ENCODE measurements around the gene NOC4L. TPM values are rescaled to one million over a fixed set of nuclear protein-coding genes. Genes with fewer than 3 reads are reported as not detected.

NOC4L gene
- total RNA-seq, 1 donor from 2014 or later, result 16.5 TPM

- H3K9me3 ChIP-seq, result no peaks in the 10 kb centered on the region
- TF ChIP-seq CTCF (IDR thresholded peaks at IDR 0.05), result no peak
- DNase-seq (no peak), ATAC-seq (no peak)
- no peaks in the 10 kb centered on the region for H3K4me1 ChIP-seq
- intact Hi-C loops (cut with DNase I), result no loop called here
- no peaks in the 10 kb centered on the region for H3K27me3 ChIP-seq
- no peak overlapping the region for H3K27ac ChIP-seq
- no peak overlapping the region for H3K4me3 ChIP-seq
- peaks cover 66% of the 10 kb centered on the region for H3K36me3 ChIP-seq
Measured at GRCh38 chr12:132110677-132111076, 33.6 kb upstream of the NOC4L start.

- intact Hi-C loops (cut with DNase I), result no loop called here
- Histone ChIP-seq H3K9me3 (no peaks in the 10 kb centered on the region), H3K4me1 (no peaks in the 10 kb centered on the region), H3K36me3 (peaks cover 73% of the 10 kb centered on the region), H3K27ac (no peak overlapping the region), H3K27me3 (no peaks in the 10 kb centered on the region), H3K4me3 (no peak overlapping the region)
- TF ChIP-seq CTCF (IDR thresholded peaks at IDR 0.05), result no peak
- no peak for ATAC-seq
- no peak for DNase-seq
Measured at GRCh38 chr12:132111654-132112304, 32.5 kb upstream of the NOC4L start.

- Histone ChIP-seq H3K4me3 (no peak overlapping the region), H3K36me3 (peaks cover 56% of the 10 kb centered on the region), H3K4me1 (no peaks in the 10 kb centered on the region), H3K27ac (no peak overlapping the region), H3K9me3 (no peaks in the 10 kb centered on the region), H3K27me3 (no peaks in the 10 kb centered on the region)
- TF ChIP-seq CTCF (IDR thresholded peaks at IDR 0.05), result no peak
- intact Hi-C loops (cut with DNase I), result no loop called here
- ATAC-seq (no peak), DNase-seq (no peak)
Measured at GRCh38 chr12:132114667-132115066, 29.6 kb upstream of the NOC4L start.

GRCh38 chr12:132115500-132115899 is 28.8 kb upstream of the NOC4L start:
- intact Hi-C loops (cut with DNase I), result no loop called here
- Histone ChIP-seq H3K4me1 (no peaks in the 10 kb centered on the region), H3K9me3 (no peaks in the 10 kb centered on the region), H3K27me3 (no peaks in the 10 kb centered on the region), H3K27ac (no peak overlapping the region), H3K36me3 (peaks cover 56% of the 10 kb centered on the region), H3K4me3 (no peak overlapping the region)
- no peak for TF ChIP-seq CTCF (IDR thresholded peaks at IDR 0.05)
- ATAC-seq (no peak), DNase-seq (no peak)

- peak; percentile 59 for DNase-seq
- TF ChIP-seq CTCF (IDR thresholded peaks at IDR 0.05), result no peak
- no peaks in the 10 kb centered on the region for H3K27me3 ChIP-seq
- ATAC-seq, result peak; percentile 26
- intact Hi-C loops (cut with DNase I), result no loop called here
- H3K4me1 ChIP-seq, result no peaks in the 10 kb centered on the region
- H3K36me3 ChIP-seq, result peaks cover 56% of the 10 kb centered on the region
- no peak overlapping the region for H3K27ac ChIP-seq
- no peak overlapping the region for H3K4me3 ChIP-seq
- H3K9me3 ChIP-seq, result no peaks in the 10 kb centered on the region
Measured at GRCh38 chr12:132116709-132117557, 27.3 kb upstream of the NOC4L start.
